Measurements from ENCODE around the gene ARID1B.

ARID1B gene

DNA sequence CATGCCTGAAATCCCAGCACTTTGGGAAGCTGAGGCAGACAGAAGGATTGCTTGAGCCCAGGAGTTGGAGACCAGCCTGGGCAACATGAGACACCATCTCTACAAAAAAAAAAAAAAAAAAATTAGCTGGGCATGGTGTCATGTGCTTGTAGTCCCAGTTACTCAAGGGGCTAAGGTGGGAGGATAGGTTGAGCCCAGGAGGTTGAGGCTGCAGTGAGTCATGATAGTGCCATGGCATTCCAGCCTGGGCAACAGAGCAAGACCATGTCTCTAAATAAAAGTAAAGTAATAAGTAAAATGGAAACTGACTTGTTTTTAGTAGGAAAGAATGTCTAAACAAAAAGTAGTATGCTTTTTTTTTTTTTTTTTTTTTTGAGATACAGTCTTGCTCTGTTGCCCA is 240.7 kb downstream of the ARID1B start:
- Mint-ChIP-seq H3K27ac (no peak overlapping the region), H3K9me3 (no peaks in the 10 kb centered on the region), H3K36me3 (no peaks in the 10 kb centered on the region), H3K27me3 (no peaks in the 10 kb centered on the region), H3K4me1 (peaks cover 35 to 74% of the 10 kb centered on the region in 2 donors), H3K4me3 (no peak overlapping the region)
- ATAC-seq (replicated peaks) (no peak), DNase-seq (no peak)

DNA sequence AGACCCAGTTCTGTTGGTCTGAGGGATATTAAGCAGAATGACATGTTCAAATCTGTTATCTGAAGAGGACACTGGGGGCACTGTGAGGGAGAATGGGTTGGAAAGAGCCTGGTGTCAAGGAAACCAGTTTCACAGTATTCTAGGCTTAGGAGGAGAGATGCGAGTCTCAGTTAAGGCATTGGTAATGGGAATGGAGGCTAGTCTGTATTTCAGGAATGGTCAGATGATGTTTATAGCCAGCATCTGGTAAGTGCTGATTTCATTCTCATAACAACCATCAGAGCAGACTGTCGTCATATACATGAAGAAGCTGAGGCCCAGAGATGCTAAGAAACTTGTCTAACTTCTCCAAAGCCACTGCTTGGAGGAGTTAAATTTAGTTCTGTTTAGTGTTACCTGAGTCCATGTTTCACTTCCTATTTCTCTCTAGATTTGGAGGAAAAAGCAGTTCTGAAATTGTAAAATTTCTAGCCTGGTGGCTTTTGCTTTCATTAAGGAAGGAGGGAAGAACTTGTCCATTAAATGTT is 242.0 kb downstream of the ARID1B start:
- Mint-ChIP-seq H3K4me3 (peak overlapping the region; percentile 5 to 6), H3K27ac (peak overlapping the region; percentile 81), H3K27me3 (no peaks in the 10 kb centered on the region), H3K4me1 (peaks cover 29 to 64% of the 10 kb centered on the region in 2 donors), H3K36me3 (no peaks in the 10 kb centered on the region), H3K9me3 (no peaks in the 10 kb centered on the region)
- DNase-seq, result no peak
- no peak for ATAC-seq (replicated peaks)

DNA sequence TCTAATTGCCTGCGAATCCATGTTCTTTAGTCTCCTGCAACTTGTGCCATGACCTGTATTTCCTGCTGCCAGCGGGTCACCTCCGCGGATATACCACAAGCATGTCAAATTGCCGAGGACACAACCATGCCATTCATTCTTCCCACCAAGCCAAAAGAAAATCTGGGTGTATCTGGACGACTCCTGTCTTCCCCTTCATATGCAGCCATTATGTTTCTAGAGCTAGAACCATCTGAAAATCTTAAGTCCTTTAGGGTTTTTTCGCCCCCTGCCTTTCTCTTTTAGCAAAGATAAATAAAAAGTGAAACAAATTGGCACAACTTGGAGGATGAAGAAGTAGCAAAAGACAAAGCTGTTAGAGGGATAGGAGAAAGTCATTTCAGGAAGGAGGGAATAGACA is 242.6 kb downstream of the ARID1B start:
- H3K27me3 Mint-ChIP-seq, result no peaks in the 10 kb centered on the region
- no peaks in the 10 kb centered on the region for H3K9me3 Mint-ChIP-seq
- peak overlapping the region; percentile 60 to 64 for H3K4me3 Mint-ChIP-seq
- ATAC-seq (replicated peaks) (no peak), DNase-seq (no peak)
- no peaks in the 10 kb centered on the region for H3K36me3 Mint-ChIP-seq
- H3K27ac Mint-ChIP-seq, result peak overlapping the region; percentile 81
- H3K4me1 Mint-ChIP-seq, result peaks cover 29 to 58% of the 10 kb centered on the region in 2 donors

DNA sequence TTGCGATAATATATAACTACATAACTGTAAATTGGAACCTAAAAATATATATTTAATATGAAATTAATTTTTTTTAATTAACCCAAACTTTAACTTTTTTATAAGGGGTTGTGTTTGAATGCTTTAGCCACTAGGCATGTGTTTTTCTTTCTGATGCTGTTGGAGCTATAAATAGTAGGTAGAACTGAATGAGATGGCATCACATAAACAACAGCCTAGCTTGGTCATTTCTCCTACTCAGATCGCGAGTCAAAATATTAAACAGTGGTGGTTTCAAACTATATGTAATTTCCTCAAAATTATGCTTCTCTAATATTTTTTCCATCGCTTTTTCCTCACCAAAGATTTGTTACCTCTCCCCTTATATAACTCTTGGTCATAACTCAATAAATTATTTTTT is 243.2 kb downstream of the ARID1B start:
- no peaks in the 10 kb centered on the region for H3K9me3 Mint-ChIP-seq
- H3K4me3 Mint-ChIP-seq, result peak overlapping the region; percentile 96 to 98
- DNase-seq (no peak), ATAC-seq (replicated peaks) (no peak)
- no peaks in the 10 kb centered on the region for H3K27me3 Mint-ChIP-seq
- peak overlapping the region; percentile 100 for H3K27ac Mint-ChIP-seq
- peaks cover under 1% of the 10 kb centered on the region in 2 donors for H3K36me3 Mint-ChIP-seq
- peaks cover 23 to 54% of the 10 kb centered on the region in 2 donors for H3K4me1 Mint-ChIP-seq

DNA sequence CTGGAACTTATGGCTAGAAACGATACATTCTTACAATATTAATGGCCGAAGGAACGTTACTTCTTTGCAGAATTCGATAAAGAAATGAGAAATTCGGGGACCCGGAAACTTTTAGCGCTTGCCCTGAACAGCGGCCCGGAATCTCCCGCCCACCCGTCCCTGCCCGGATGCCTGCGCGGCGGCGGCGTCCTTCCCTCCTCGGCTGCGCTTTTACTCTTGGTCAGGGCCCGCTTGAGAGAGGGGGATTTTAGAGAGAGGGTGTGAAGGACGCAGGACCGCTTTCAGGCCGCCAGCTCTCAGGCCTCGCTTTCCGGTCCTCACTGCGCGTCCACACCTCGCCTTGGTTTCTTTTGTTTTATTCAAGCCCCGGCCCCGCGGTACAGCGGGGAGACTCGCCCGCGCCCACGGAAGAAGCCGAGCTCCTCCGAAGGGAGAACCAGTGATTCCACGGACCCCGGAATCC is 243.7 kb downstream of the ARID1B start:
- H3K27me3 Mint-ChIP-seq, result no peaks in the 10 kb centered on the region
- H3K4me3 Mint-ChIP-seq, result peak overlapping the region; percentile 96 to 98
- H3K9me3 Mint-ChIP-seq, result no peaks in the 10 kb centered on the region
- DNase-seq (peak; percentile 60), ATAC-seq (replicated peaks) (peak; percentile 49 to 57)
- peaks cover 20 to 54% of the 10 kb centered on the region in 2 donors for H3K4me1 Mint-ChIP-seq
- H3K27ac Mint-ChIP-seq, result peak overlapping the region; percentile 100
- H3K36me3 Mint-ChIP-seq, result peaks cover 3 to 4% of the 10 kb centered on the region in 2 donors

DNA sequence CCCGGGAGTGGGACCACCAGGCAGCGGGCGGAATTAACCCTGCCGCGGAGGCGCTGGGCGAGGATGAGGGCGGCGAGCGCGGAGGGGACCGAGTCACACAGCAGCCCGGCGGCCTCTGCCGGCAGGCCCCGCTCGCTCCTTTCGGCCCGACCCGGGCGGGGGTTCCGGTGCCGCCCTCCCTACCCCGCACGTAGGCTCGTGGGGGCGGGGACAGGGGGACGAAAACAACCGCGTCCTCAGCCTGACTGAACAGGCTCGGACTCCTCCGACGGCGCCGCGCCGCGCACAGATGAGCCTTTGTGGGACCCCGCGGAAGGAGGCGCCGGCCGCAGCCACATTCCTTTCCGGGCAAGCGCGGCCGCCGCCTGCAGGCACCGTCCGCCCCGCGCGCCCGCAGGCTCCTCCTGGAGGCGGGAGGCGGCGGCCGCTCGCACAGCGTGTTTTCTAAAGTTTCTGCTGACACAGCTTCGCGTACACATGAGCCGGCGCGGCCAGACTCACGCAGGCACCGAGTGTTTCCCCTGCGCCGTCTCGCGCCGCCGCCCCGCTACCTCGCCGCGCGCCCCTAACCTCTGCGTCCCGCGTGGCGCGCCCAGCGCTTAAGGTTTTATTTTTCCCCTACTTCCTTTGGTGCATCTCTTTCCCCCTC is 244.3 kb downstream of the ARID1B start:
- peak overlapping the region; percentile 100 for H3K27ac Mint-ChIP-seq
- H3K36me3 Mint-ChIP-seq, result peaks cover 3 to 4% of the 10 kb centered on the region in 2 donors
- peak; percentile 85 to 89 for ATAC-seq (replicated peaks)
- no peaks in the 10 kb centered on the region for H3K9me3 Mint-ChIP-seq
- peak; percentile 90 for DNase-seq
- peaks cover 20 to 53% of the 10 kb centered on the region in 2 donors for H3K4me1 Mint-ChIP-seq
- peak overlapping the region; percentile 96 to 98 for H3K4me3 Mint-ChIP-seq
- H3K27me3 Mint-ChIP-seq, result no peaks in the 10 kb centered on the region

DNA sequence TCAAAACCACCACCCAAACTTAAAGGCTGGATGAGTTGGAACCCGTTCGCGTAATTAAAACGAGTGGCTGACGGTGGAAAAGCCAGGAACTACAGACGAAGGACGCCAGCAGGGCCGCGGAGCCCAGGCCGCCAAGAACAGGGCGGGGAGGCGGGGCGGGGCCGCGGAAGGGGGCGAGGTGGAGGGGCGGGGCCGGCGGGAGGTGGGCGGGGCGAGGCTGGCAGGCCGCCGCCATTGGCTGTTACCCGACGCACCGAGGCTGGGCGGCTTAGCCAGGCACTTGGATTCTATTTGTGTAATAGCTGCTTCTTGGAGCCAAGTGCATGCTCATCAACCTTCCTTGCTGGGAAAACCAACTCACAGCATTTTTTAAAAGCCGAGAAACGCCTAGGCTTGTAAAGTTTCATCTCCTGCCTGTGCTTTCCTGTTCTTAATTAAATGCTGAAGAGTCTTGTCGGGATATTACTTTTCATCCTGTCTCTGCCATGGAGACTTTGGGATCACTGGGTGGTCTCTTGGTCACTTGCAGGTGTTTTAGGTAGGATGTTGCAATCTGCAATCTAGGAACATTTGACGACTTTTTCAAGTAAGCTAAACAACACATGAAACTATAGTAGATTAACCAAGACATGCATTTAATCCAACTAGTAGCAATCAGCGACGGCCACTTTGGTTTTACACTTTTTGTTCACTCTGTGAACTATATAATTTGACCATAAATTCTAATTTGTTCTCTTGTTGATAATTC is 245.0 kb downstream of the ARID1B start:
- H3K36me3 Mint-ChIP-seq, result peaks cover 3 to 4% of the 10 kb centered on the region in 2 donors
- H3K27ac Mint-ChIP-seq, result peak overlapping the region; percentile 100
- no peaks in the 10 kb centered on the region for H3K9me3 Mint-ChIP-seq
- H3K4me1 Mint-ChIP-seq, result peaks cover 18 to 48% of the 10 kb centered on the region in 2 donors
- no peaks in the 10 kb centered on the region for H3K27me3 Mint-ChIP-seq
- H3K4me3 Mint-ChIP-seq, result peak overlapping the region; percentile 96 to 98
- ATAC-seq (replicated peaks), result peak; percentile 66 to 70
- peak; percentile 70 for DNase-seq

DNA sequence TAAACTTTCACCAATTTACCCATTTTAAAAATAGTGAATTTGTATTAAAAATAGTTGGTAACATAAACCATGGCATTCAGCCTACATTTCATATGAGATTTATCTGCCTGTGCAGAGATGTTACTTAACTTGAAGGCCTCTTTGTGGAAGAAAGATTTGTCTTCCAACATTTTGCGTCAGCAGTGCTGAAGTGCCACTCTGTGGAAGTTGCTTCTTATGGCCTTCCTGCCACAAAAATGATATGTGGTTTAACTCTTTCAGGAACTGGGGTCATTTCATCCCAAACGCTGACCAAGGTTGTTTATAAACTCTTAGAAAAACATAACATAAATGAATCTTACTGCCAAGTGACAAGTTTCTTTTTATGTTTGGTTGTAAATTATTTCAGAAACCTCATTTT is 246.8 kb downstream of the ARID1B start:
- peaks cover 11 to 31% of the 10 kb centered on the region in 2 donors for H3K4me1 Mint-ChIP-seq
- DNase-seq, result no peak
- H3K4me3 Mint-ChIP-seq, result no peak overlapping the region
- no peak overlapping the region for H3K27ac Mint-ChIP-seq
- peaks cover 3 to 4% of the 10 kb centered on the region in 2 donors for H3K36me3 Mint-ChIP-seq
- H3K27me3 Mint-ChIP-seq, result no peaks in the 10 kb centered on the region
- no peaks in the 10 kb centered on the region for H3K9me3 Mint-ChIP-seq
- ATAC-seq (replicated peaks), result no peak

DNA sequence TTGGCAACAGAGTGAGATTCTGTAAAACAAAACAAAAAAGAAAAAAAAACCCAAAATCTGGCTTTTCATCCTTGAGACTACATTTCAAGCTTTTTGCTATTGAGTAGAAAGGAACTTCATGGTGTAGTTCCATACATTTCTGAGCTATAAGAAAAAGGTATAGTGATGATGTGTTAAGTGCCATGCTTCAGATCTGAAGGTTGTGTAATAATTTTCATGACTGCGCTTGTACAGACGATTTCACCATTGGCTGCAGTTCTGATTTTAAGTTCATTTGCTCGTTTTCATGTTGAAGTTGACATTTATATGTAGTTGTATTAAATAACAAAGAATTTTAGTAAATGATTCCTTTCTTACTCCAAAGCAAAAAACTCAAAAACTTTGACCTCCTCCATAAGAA is 247.6 kb downstream of the ARID1B start:
- Mint-ChIP-seq H3K36me3 (peaks cover 8 to 9% of the 10 kb centered on the region in 2 donors), H3K4me3 (no peak overlapping the region), H3K27ac (no peak overlapping the region), H3K4me1 (peaks cover 9 to 29% of the 10 kb centered on the region in 2 donors), H3K27me3 (no peaks in the 10 kb centered on the region), H3K9me3 (no peaks in the 10 kb centered on the region)
- ATAC-seq (replicated peaks), result no peak
- DNase-seq, result no peak

DNA sequence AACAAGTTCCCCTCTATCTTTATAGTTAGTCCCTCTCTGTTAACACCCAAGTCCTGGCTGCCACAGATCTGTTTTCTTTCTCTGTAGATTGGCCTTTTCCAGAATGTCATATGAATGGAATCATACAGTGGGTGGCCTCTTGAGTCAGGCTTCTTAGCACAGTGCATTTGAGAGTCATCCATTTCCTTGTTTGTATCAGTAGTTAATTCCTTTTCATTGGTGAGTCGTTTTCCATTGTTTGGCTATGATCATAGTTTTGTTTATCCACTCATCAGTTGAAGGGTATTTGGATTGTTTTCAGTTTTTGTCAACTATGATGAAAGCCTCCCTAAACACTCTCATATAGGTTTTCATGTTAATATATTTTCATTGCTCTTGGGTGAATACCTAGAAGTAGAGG is 248.3 kb downstream of the ARID1B start:
- no peak overlapping the region for H3K4me3 Mint-ChIP-seq
- ATAC-seq (replicated peaks) (no peak), DNase-seq (no peak)
- no peaks in the 10 kb centered on the region for H3K27me3 Mint-ChIP-seq
- no peak overlapping the region for H3K27ac Mint-ChIP-seq
- H3K4me1 Mint-ChIP-seq, result peaks cover 12 to 29% of the 10 kb centered on the region in 2 donors
- no peaks in the 10 kb centered on the region for H3K9me3 Mint-ChIP-seq
- H3K36me3 Mint-ChIP-seq, result peaks cover 10 to 14% of the 10 kb centered on the region in 2 donors

DNA sequence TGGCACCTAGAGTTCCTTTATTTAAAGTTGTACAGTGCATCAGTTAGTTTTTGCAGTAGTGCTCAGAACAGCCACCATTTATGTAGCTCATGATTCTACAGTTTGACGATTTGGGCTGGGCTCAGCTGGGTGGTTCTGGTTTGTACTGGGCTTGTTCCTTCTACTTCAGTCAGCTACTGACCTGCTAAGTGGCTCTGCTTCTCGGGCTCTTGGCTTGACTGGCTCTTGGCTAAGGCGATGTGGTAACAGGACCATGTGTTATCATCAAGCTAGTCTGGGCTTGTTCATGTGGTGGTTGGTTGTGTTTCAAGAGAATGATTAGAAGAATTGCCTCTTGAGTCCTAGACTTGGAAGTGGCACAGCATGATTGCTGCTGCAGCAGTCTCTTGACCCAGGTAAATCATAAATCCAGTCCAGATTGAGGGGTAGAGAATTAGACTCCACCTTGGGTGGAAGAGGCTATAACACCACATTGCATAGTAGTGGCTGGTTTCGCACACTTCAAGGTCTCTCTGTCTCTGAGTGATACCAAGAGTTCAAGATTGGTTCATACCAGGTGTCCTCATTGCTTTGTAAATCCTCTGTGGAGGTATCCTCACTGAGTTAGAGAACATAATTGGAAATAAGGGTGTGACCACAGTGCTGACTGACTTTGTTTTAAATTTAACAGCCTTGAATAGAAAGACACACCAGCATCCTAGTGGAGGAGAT is 253.0 kb downstream of the ARID1B start:
- ATAC-seq (replicated peaks), result no peak
- no peaks in the 10 kb centered on the region for H3K9me3 Mint-ChIP-seq
- H3K36me3 Mint-ChIP-seq, result peaks cover 10 to 15% of the 10 kb centered on the region in 2 donors
- no peak overlapping the region for H3K27ac Mint-ChIP-seq
- no peak for DNase-seq
- peaks cover 20 to 40% of the 10 kb centered on the region in 2 donors for H3K4me1 Mint-ChIP-seq
- H3K4me3 Mint-ChIP-seq, result no peak overlapping the region
- H3K27me3 Mint-ChIP-seq, result no peaks in the 10 kb centered on the region

DNA sequence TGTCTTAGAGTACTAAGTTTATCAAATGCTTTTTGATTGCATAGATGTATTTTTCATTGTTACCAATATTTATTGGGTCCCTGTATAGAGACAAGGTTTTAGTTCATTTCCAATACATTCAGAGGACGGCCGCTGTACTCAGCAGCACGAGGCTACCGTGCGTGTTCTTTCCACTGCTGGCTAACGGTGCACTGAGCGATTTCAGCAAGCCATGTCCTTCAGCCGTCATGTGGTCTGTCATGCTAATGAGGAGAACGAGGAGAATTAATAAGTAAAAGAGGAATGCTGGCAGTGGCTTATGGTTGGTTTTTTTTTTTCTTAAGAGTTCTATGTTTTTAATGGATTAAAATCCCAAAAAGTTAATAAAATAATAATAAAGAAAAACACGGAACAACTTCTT is 253.6 kb downstream of the ARID1B start:
- Mint-ChIP-seq H3K4me3 (no peak overlapping the region), H3K27ac (no peak overlapping the region), H3K27me3 (no peaks in the 10 kb centered on the region), H3K9me3 (no peaks in the 10 kb centered on the region), H3K36me3 (peaks cover 6 to 11% of the 10 kb centered on the region in 2 donors), H3K4me1 (peaks cover 20 to 34% of the 10 kb centered on the region in 2 donors)
- ATAC-seq (replicated peaks), result no peak
- DNase-seq, result no peak

DNA sequence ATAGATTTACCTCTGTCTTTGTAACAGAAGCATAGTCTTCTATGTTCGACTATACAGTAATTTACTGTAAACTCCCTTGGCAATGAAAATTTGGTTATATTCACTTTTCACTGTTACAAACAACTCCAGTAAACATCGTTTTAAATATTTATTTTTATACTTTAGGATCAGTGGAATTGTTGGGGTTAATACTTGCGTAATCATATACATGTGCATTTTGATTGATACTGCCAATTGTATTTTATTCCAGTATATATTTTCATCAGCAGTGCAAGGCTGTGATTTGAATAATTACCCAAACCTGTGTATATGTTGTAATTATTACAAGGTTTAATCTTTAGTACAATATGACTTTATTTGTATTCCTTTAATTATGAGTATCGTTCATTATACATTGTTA is 255.7 kb downstream of the ARID1B start:
- ATAC-seq (replicated peaks) (no peak), DNase-seq (no peak)
- Mint-ChIP-seq H3K27ac (peak overlapping the region; percentile 95), H3K36me3 (peaks cover 6 to 11% of the 10 kb centered on the region in 2 donors), H3K9me3 (no peaks in the 10 kb centered on the region), H3K4me3 (peak overlapping the region in 1 of 2 donors; percentile 84), H3K4me1 (peaks cover 18 to 29% of the 10 kb centered on the region in 2 donors), H3K27me3 (no peaks in the 10 kb centered on the region)
